DMS114 treated with DMSO at 0.1 percent for 48 hours (cell line): ENCODE results near the gene WDFY3.

Source experiments
- DNase-seq: peaks from one replicate; lab custom pipeline; 2025; ENCODE audit not compliant: unreplicated experiment; lab: John Stamatoyannopoulos, UW

The WDFY3 gene

DNA sequence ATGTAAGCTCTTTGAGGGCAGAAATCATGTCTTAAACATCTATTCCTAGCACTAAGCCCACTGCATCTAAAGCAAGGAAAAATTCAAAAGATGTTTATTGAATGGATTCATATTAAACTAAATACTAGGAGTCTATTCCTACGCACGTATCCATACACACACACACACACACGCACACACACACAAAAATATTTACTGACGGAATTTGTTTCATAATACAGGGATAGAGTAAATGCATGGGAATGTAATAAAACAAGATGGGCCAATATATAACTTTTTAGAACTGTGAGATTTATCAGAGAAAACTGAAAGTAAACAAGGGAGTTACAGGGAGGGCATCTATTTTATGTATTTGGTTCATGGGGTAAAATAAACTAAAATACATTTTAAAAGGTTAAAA lies 57.6 kb downstream of the WDFY3 start:
- no peak for DNase-seq

GRCh38 chr4:84907145-84907544 lies 59.3 kb downstream of the WDFY3 start:
- DNase-seq, result no peak

DNA sequence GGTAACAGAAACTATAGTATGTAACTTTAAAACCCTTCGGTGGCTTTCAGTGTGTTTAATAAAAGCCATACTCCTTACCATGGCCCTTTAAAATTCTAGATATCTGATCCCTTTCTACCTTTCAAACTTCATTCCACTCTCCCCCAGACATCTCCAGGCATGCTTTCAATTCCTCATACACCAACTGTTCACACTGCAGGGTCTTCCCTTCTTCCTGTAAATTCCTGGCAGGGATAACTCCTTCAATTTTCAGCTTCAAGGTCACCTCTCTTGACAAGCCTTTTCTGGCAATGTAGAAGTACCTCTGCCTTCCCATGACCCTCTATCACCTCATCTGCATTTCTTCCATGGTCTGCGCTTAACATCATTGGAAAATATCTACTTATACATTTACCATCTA lies 60.8 kb downstream of the WDFY3 start:
- no peak for DNase-seq

GRCh38 chr4:84901740-84902281 lies 64.7 kb downstream of the WDFY3 start:
- no peak for DNase-seq

DNA sequence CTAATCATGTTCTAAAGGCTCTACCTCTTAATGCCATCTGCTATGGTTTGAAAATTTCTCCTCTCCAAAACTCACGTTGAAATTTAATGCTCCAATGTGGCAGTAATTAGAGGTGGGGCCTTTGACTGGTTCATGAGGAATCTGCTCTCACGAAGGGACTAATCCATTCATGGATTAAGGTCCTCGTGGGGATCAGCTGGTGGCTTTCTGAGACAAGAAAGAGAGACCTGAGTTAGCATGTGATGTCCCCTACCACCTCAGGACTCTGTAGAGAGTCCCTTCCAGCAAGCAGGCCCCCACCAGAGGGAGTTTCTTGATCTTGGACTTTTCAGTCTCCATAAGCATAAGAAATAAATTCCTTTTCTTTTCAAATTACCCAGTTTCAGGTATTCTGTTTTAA lies 65.3 kb downstream of the WDFY3 start:
- no peak for DNase-seq

DNA sequence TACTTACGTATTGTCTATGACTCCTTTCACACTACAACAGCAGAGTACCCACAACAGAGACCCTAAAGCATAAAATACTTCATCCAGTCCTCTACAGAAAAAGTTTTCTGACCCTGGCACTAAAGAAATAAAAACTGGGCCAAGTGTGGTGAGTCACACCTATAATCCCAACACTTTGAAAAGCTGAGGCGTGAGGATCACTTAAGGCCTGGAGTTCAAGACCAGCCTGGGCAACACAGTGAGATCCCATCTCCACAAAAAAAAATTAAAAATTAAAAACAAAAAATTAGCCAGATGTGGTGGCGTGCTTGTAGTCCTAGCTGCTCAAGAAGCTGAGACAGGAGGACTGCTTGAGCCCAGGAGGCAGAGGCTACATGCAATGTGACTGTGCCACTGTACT lies 66.9 kb downstream of the WDFY3 start:
- no peak for DNase-seq

DNA sequence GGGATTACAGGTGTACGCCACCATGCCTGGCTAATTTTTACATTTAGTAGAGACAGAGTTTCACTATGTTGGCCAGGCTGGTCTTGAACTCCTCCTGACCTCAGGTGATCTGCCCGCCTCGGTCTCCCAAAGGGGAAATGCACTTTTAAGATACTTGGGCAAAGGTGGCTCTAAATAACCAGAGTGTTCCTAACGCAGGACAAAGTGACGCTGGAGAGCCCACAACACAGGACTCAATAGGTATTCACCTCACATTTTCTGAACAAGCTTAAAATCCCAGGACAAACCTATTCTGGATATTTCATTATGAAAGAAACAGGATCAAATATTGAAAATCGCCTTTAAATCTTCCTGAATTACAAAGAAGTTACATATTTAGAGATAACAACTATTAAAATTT lies 69.0 kb downstream of the WDFY3 start:
- no peak for DNase-seq

- DNase-seq, result no peak
These were observed 71.2 kb downstream of the WDFY3 start for GRCh38 chr4:84895283-84895682.

- DNase-seq, result no peak
These were observed 71.9 kb downstream of the WDFY3 start for GRCh38 chr4:84894621-84895020.

- no peak for DNase-seq
These were observed 73.5 kb downstream of the WDFY3 start for GRCh38 chr4:84892950-84893349.

- DNase-seq, result no peak
These were observed 78.7 kb downstream of the WDFY3 start for GRCh38 chr4:84887824-84888223.

- no peak for DNase-seq
These were observed 86.8 kb downstream of the WDFY3 start for GRCh38 chr4:84879651-84880200.

GRCh38 chr4:84878546-84878945 lies 87.9 kb downstream of the WDFY3 start:
- no peak for DNase-seq

GRCh38 chr4:84878090-84878489 lies 88.4 kb downstream of the WDFY3 start:
- no peak for DNase-seq

- DNase-seq, result no peak
These were observed 89.2 kb downstream of the WDFY3 start for GRCh38 chr4:84877051-84877833.

GRCh38 chr4:84875636-84876371 lies 90.7 kb downstream of the WDFY3 start:
- no peak for DNase-seq

- no peak for DNase-seq
These were observed 91.9 kb downstream of the WDFY3 start for GRCh38 chr4:84874619-84875018.

GRCh38 chr4:84870398-84871163 lies 95.9 kb downstream of the WDFY3 start:
- no peak for DNase-seq

DNA sequence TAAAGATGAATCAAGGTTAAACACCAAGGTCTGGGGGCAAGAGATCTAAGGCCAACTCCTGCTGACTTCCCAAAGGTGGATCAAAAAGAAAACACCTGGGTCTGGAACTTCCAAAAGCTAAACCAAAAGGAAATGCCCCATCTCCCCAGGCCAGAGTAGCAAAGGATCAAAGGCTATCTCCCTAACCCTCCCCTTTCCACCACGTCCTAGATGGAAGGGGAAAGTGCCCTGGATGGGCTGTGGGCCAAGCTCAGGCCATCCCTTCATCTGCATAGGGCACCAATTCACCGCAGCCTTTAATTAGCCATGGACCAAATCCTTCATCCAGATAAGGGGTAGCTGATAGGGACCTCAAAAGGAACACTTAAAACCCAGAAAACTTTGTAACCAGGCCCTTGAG lies 100.2 kb downstream of the WDFY3 start:
- no peak for DNase-seq

- DNase-seq, result no peak
These were observed 100.9 kb downstream of the WDFY3 start for GRCh38 chr4:84865600-84865999.

GRCh38 chr4:84862064-84862463 lies 104.4 kb downstream of the WDFY3 start:
- DNase-seq, result no peak
